H1 (cell line): ENCODE results near the gene BMX.

Experiments
- CHD2 ChIP-seq: IDR thresholded peaks from 2 replicates; pipeline ENCODE4 v1.6.1; 2012; ENCODE audit warnings: low read length, improper control_type of control experiment
- EZH2 ChIP-seq: fragments of 200-600 bp; sonication (generic); IDR thresholded peaks from 2 replicates; pipeline ENCODE4 v1.7.1; 2012; ENCODE audit warnings: low read depth, mild to moderate bottlenecking, moderate library complexity, low read length, inconsistent platforms; ENCODE audit not compliant: severe bottlenecking
- JUND ChIP-seq: IDR thresholded peaks from 2 replicates; pipeline ENCODE4 v1.6.1; 2011; ENCODE audit warnings: mild to moderate bottlenecking, improper control_type of control experiment, low read length
- PHF8 ChIP-seq: fragments of 200-600 bp; sonication (generic); conservative IDR thresholded peaks from 2 replicates; pipeline ENCODE4 v1.7.1; 2012; ENCODE audit warnings: low read depth, mild to moderate bottlenecking, inconsistent platforms, low read length, moderate library complexity
- POLR2A ChIP-seq, 2 experiments: IDR thresholded peaks; 1 replicate in 1 of 2; 2 replicates in 1 of 2; pipeline ENCODE4 v1.6.1; 2011; ENCODE audit warnings: low read depth in 2 of 2, low read length in 2 of 2, mild to moderate bottlenecking in 2 of 2; ENCODE audit errors: control extremely low read depth in 1 of 2
- RNF2 ChIP-seq: fragments of 200-900, 300-1000 bp; sonication (generic); IDR thresholded peaks from 2 replicates; pipeline ENCODE4 v1.7.1; 2016; ENCODE audit warnings: borderline replicate concordance, low read depth, mild to moderate bottlenecking, antibody characterized with exemption, low read length; ENCODE audit not compliant: poor library complexity, severe bottlenecking; ENCODE audit errors: missing control alignments
- SIN3A ChIP-seq, 2 experiments: IDR thresholded peaks in 1 of 2; conservative IDR thresholded peaks in 1 of 2; 2 replicates each; pipeline ENCODE4 v1.6.1; 2011 to 2012; ENCODE audit warnings: low read length in 2 of 2, improper control_type of control experiment in 1 of 2, low read depth in 1 of 2, mild to moderate bottlenecking in 1 of 2
- SIX5 ChIP-seq: IDR thresholded peaks from 2 replicates; pipeline ENCODE4 v1.6.1; 2011; ENCODE audit warnings: mild to moderate bottlenecking, low read depth, low read length
- SP2 ChIP-seq: IDR thresholded peaks from 2 replicates; pipeline ENCODE4 v1.6.1; 2012; ENCODE audit warnings: mild to moderate bottlenecking, low read length, inconsistent platforms
- TAF1 ChIP-seq: IDR thresholded peaks from 2 replicates; pipeline ENCODE4 v1.6.1; 2011; ENCODE audit warnings: mild to moderate bottlenecking, low read depth, low read length
- TEAD4 ChIP-seq: IDR thresholded peaks from 2 replicates; pipeline ENCODE4 v1.6.1; 2012; ENCODE audit warnings: low read depth, low read length, inconsistent platforms, mixed read lengths
- TF ChIP-seq, protein P1 (sequence below), 3 experiments: IDR thresholded peaks; 1 replicate in 2 of 3; 2 replicates in 1 of 3; pipeline versions ENCODE4 v1.5.1 to v1.6.1; 2011; ENCODE audit warnings: low read length in 3 of 3, mild to moderate bottlenecking in 3 of 3, inconsistent platforms in 2 of 3, low read depth in 1 of 3, moderate library complexity in 1 of 3; ENCODE audit not compliant: insufficient read depth in 1 of 3; ENCODE audit errors: control extremely low read depth in 1 of 3
- TF ChIP-seq, protein P2 (sequence below): IDR thresholded peaks from 2 replicates; pipeline ENCODE4 v1.6.1; 2011; ENCODE audit warnings: low read length, improper control_type of control experiment
- TF ChIP-seq, protein P3 (sequence below): fragments of 300-600 bp; sonication (generic); IDR thresholded peaks from 2 replicates; pipeline ENCODE4 v1.7.1; 2012; ENCODE audit warnings: low read length, moderate library complexity, mild to moderate bottlenecking, inconsistent platforms; ENCODE audit not compliant: insufficient replicate concordance

DNA sequence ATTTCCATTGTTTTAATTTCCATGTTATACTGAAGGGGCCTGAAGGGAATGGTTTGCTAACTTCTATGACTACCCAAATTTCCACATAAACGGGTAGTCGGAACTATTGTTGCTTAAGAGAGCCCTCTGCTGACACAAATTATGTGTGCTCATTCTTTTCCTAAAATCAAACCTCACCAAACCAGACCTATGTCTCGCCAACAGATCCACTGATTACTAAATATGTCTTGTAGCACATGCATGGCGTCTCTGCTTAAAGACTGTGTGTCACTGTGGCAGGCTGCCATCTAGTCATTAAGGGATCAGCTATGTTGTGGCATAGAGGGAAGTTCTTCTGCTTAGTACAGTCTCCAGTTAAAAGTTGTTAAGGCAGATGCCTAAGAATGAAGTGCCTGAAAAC is 32.6 kb upstream of the BMX start:
- no peak for TF ChIP-seq SP2
- no peak for TF ChIP-seq TEAD4
- TF ChIP-seq, protein P1, sequence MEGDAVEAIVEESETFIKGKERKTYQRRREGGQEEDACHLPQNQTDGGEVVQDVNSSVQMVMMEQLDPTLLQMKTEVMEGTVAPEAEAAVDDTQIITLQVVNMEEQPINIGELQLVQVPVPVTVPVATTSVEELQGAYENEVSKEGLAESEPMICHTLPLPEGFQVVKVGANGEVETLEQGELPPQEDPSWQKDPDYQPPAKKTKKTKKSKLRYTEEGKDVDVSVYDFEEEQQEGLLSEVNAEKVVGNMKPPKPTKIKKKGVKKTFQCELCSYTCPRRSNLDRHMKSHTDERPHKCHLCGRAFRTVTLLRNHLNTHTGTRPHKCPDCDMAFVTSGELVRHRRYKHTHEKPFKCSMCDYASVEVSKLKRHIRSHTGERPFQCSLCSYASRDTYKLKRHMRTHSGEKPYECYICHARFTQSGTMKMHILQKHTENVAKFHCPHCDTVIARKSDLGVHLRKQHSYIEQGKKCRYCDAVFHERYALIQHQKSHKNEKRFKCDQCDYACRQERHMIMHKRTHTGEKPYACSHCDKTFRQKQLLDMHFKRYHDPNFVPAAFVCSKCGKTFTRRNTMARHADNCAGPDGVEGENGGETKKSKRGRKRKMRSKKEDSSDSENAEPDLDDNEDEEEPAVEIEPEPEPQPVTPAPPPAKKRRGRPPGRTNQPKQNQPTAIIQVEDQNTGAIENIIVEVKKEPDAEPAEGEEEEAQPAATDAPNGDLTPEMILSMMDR (IDR thresholded peaks at IDR 0.05; ENCODE audit: control extremely low read depth in 1 of 3, insufficient read depth in 1 of 3, low read depth in 1 of 3, low read length in 3 of 3), result peak in 2 of 3 experiments; percentile 21 to 43; a peak in 2 of 4 replicates
- TF ChIP-seq TAF1, result no peak
- TF ChIP-seq SIN3A (conservative IDR thresholded peaks at IDR 0.05 in 1 of 2, IDR thresholded peaks at IDR 0.05 in 1 of 2; ENCODE audit: low read depth in 1 of 2, low read length in 2 of 2), result no peak
- TF ChIP-seq POLR2A (IDR thresholded peaks at IDR 0.05; ENCODE audit: control extremely low read depth in 1 of 2, low read depth in 2 of 2, low read length in 2 of 2), result no peak
- no peak for TF ChIP-seq EZH2
- no peak for TF ChIP-seq CHD2
- no peak for TF ChIP-seq JUND
- TF ChIP-seq SIX5, result no peak
- TF ChIP-seq, protein P2, sequence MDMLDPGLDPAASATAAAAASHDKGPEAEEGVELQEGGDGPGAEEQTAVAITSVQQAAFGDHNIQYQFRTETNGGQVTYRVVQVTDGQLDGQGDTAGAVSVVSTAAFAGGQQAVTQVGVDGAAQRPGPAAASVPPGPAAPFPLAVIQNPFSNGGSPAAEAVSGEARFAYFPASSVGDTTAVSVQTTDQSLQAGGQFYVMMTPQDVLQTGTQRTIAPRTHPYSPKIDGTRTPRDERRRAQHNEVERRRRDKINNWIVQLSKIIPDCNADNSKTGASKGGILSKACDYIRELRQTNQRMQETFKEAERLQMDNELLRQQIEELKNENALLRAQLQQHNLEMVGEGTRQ, result no peak
- TF ChIP-seq RNF2, result no peak
- TF ChIP-seq, protein P3, sequence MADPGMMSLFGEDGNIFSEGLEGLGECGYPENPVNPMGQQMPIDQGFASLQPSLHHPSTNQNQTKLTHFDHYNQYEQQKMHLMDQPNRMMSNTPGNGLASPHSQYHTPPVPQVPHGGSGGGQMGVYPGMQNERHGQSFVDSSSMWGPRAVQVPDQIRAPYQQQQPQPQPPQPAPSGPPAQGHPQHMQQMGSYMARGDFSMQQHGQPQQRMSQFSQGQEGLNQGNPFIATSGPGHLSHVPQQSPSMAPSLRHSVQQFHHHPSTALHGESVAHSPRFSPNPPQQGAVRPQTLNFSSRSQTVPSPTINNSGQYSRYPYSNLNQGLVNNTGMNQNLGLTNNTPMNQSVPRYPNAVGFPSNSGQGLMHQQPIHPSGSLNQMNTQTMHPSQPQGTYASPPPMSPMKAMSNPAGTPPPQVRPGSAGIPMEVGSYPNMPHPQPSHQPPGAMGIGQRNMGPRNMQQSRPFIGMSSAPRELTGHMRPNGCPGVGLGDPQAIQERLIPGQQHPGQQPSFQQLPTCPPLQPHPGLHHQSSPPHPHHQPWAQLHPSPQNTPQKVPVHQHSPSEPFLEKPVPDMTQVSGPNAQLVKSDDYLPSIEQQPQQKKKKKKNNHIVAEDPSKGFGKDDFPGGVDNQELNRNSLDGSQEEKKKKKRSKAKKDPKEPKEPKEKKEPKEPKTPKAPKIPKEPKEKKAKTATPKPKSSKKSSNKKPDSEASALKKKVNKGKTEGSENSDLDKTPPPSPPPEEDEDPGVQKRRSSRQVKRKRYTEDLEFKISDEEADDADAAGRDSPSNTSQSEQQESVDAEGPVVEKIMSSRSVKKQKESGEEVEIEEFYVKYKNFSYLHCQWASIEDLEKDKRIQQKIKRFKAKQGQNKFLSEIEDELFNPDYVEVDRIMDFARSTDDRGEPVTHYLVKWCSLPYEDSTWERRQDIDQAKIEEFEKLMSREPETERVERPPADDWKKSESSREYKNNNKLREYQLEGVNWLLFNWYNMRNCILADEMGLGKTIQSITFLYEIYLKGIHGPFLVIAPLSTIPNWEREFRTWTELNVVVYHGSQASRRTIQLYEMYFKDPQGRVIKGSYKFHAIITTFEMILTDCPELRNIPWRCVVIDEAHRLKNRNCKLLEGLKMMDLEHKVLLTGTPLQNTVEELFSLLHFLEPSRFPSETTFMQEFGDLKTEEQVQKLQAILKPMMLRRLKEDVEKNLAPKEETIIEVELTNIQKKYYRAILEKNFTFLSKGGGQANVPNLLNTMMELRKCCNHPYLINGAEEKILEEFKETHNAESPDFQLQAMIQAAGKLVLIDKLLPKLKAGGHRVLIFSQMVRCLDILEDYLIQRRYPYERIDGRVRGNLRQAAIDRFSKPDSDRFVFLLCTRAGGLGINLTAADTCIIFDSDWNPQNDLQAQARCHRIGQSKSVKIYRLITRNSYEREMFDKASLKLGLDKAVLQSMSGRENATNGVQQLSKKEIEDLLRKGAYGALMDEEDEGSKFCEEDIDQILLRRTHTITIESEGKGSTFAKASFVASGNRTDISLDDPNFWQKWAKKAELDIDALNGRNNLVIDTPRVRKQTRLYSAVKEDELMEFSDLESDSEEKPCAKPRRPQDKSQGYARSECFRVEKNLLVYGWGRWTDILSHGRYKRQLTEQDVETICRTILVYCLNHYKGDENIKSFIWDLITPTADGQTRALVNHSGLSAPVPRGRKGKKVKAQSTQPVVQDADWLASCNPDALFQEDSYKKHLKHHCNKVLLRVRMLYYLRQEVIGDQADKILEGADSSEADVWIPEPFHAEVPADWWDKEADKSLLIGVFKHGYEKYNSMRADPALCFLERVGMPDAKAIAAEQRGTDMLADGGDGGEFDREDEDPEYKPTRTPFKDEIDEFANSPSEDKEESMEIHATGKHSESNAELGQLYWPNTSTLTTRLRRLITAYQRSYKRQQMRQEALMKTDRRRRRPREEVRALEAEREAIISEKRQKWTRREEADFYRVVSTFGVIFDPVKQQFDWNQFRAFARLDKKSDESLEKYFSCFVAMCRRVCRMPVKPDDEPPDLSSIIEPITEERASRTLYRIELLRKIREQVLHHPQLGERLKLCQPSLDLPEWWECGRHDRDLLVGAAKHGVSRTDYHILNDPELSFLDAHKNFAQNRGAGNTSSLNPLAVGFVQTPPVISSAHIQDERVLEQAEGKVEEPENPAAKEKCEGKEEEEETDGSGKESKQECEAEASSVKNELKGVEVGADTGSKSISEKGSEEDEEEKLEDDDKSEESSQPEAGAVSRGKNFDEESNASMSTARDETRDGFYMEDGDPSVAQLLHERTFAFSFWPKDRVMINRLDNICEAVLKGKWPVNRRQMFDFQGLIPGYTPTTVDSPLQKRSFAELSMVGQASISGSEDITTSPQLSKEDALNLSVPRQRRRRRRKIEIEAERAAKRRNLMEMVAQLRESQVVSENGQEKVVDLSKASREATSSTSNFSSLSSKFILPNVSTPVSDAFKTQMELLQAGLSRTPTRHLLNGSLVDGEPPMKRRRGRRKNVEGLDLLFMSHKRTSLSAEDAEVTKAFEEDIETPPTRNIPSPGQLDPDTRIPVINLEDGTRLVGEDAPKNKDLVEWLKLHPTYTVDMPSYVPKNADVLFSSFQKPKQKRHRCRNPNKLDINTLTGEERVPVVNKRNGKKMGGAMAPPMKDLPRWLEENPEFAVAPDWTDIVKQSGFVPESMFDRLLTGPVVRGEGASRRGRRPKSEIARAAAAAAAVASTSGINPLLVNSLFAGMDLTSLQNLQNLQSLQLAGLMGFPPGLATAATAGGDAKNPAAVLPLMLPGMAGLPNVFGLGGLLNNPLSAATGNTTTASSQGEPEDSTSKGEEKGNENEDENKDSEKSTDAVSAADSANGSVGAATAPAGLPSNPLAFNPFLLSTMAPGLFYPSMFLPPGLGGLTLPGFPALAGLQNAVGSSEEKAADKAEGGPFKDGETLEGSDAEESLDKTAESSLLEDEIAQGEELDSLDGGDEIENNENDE, result no peak
- no peak for TF ChIP-seq PHF8
